ENCODE measurements around the gene TNFAIP8.
A peak's percentile ranks its signal among the peaks of the same experiment; 100 is the strongest.
"Not testable (repeated sequence)": the region's sequence is repeated elsewhere in the genome, so short reads cannot be mapped to it uniquely, and the experiment has no call there.

Gene TNFAIP8

GRCh38 chr5:119427060-119427459 lies 71.2 kb downstream of the TNFAIP8 start:
- no peak for DNase-seq (ENCODE audit: low spot score)

GRCh38 chr5:119427596-119427995 lies 71.8 kb downstream of the TNFAIP8 start:
- not testable (repeated sequence) for DNase-seq (ENCODE audit: low spot score)

DNA sequence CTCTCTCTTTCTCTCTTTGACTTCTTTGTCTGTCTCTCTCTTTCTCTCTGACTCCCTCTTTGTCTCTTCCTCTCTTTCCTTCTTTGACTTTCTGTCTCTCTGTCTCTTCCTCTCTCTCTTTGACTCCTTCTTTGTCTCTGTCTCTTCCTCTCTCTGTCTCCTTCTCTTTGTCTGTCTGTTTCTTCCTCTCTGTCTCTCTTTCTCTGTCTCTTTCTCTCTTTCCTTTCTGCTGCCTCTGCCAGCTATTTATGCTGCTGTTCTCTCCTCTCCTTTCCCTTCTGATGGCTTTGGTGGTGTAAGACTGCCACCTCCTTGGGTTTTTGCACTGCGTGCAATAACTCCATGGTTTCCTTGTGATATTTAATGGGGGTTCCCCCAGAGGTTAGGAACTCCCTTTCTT lies 72.3 kb downstream of the TNFAIP8 start:
- not testable (repeated sequence) for DNase-seq (ENCODE audit: low spot score)

- DNase-seq (ENCODE audit: low spot score): not testable (repeated sequence)
These were observed 72.8 kb downstream of the TNFAIP8 start for GRCh38 chr5:119428574-119428973.

DNA sequence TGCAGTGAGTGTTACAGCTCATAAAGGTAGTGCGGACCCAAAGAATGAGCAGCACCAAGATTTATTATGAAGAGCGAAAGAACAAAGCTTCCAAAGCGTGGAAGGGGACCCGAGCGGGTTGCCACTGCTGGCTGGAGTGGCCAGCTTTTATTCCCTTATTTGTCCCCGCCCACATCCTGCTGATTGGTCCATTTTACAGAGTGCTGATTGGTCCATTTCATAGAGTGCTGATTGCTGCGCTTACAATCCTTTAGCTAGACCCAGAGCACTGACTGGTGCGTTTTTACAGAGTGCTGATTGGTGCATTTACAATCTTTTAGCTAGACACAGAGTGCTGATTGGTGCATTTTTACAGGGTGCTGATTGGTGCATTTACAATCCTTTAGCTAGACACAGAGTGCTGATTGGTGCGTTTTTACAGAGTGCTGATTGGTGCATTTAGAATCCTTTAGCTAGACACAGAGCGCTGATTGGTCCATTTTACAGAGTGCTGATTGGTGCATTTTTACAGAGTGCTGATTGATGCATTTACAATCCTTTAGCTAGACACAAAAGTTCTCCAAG lies 76.9 kb downstream of the TNFAIP8 start:
- DNase-seq (ENCODE audit: low spot score): not testable (repeated sequence)

DNA sequence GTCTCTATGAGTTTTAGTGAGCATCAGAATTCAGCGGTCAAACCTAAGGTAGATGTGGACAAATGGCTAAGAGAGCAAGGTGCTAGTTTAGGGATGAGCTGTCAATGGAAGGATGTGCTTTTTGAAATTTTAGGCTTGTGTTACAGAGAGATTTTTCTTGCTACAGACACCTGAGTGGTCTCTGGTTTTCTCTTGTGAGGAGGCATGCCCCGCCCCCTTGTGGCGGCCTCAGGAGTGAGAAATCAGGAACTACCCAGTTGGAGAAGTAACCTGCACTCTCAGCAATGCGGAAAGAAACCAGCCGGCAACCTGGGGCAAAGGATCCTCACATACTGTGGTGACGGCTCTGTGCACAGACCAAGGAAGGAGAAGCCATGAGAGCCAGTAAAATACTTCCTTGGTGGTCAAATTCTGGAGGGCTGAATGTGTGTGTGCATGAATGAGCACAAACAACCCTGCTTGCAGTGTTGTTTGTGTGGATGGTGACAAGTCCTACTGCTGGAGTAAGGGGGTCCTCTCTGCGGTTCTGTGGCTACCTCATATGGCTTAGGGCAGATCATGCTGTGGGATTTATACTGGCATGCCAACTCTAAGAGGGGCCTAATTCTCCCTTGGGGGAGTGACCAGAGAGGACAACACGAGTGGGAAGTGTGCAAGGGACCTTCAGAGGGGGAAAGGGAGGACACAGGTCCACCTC lies 79.8 kb downstream of the TNFAIP8 start:
- DNase-seq (ENCODE audit: low spot score): peak; percentile 57

GRCh38 chr5:119437785-119438586 lies 82.2 kb downstream of the TNFAIP8 start:
- DNase-seq (ENCODE audit: low spot score): not testable (repeated sequence)

DNA sequence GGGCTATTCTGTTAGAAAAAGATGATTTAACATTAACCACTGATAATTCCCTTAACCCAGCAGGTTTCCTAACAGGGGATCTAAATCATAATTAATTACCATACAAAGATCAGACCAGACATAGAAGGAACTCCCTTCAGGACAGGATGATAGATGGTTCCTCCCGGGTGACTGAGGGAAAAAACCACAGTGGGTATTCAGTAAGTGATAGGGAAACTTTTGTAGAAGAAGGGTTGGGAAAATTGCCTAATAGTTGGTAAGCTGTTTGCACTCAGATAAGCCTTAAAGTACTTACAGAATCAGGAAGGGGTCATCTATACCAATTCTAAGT lies 82.7 kb downstream of the TNFAIP8 start:
- DNase-seq (ENCODE audit: low spot score): not testable (repeated sequence)

GRCh38 chr5:119439140-119439631 lies 83.4 kb downstream of the TNFAIP8 start:
- DNase-seq (ENCODE audit: low spot score): no peak

DNA sequence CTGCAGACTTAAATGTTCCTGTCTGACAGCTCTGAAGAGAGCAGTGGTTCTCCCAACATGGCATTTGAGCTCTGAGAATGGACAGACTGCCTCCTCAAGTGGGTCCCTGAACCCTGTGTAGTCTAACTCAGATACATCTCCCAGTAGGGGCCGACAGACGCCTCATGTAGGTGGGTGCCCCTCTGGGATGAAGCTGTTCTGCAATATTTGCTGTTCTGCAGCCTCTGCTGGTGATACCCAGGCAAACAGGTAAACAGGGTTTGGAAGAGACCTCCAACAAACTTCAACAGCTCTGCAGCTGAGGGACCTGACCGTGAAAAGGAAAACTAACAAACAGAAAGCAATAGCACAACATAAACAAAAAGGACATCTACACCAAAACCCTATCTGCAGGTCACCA lies 83.8 kb downstream of the TNFAIP8 start:
- DNase-seq (ENCODE audit: low spot score): not testable (repeated sequence)

GRCh38 chr5:119444643-119445042 lies 88.8 kb downstream of the TNFAIP8 start:
- DNase-seq (ENCODE audit: low spot score): not testable (repeated sequence)

DNA sequence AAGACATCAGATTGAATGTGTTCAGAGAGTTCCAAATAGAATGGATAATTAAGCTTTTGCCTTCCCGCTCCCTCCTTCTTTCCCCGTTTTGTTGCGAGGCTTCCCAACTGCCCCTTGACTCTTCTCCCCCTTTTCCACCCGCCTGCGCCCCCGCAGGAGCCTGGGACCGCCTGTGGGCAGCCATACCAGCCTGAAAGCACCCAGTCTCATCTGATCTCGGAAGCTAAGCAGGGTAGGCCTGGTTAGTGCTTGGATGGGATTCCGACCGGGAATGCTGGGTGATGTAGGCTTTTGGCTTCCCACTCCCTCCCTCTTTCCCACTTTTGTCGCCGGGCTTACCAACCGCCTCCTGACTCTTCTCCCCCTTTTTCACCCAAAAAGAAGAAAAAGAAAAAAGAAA lies 89.7 kb downstream of the TNFAIP8 start:
- DNase-seq (ENCODE audit: low spot score): no peak
